ENCODE results near the gene FYB1.

DNA sequence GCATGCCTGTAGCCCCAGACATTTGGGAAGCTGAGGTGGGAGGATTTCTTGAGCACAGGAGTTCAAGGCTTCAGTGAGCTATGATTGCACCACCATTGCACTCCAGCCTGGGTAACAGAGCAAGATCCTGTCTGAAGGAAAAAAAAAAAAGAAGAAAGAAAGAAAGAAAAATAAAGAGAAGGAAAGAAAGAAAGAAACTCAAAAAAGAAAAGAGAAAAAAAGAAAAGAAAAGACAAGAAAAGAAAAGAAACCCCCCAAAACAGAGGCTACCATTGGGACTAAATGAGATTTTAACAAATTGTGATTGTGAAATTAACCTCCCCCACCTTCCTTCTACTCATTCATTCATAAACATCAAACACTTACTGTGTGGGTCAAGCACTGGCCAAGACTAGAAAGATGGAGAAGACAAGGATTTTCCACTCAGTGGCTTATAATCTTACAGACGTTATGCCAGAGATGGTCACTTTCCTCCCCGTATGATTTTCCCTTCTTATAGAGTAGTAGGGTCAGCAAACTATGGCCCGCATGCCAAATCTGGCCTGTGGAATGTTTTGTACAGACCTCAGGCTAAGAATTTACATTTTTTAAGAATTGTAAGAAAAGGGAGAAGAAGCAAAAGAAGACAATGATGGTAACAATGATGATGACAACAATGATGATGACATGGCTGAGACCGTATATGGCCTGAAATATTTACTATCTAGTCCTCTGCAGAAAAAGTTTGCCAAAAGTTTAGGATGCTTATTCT, 1.1 kb upstream of the FYB1 start:
- no peak for TF ChIP-seq POLR2A (IDR thresholded peaks at IDR 0.05)
- TF ChIP-seq, protein P1, sequence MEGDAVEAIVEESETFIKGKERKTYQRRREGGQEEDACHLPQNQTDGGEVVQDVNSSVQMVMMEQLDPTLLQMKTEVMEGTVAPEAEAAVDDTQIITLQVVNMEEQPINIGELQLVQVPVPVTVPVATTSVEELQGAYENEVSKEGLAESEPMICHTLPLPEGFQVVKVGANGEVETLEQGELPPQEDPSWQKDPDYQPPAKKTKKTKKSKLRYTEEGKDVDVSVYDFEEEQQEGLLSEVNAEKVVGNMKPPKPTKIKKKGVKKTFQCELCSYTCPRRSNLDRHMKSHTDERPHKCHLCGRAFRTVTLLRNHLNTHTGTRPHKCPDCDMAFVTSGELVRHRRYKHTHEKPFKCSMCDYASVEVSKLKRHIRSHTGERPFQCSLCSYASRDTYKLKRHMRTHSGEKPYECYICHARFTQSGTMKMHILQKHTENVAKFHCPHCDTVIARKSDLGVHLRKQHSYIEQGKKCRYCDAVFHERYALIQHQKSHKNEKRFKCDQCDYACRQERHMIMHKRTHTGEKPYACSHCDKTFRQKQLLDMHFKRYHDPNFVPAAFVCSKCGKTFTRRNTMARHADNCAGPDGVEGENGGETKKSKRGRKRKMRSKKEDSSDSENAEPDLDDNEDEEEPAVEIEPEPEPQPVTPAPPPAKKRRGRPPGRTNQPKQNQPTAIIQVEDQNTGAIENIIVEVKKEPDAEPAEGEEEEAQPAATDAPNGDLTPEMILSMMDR (IDR thresholded peaks at IDR 0.05) = no peak

Data from esophagus squamous epithelium (tissue), 4 donors.